PC-9 (cell line): ENCODE measurements around the gene EXT2. TPM values are rescaled to one million over a fixed set of nuclear protein-coding genes. Genes with fewer than 3 reads are reported as not detected.
A peak's percentile ranks its signal among the peaks of the same experiment; 100 is the strongest.

ENCODE experiments used
- BruUV-seq: library from RNA; stranded (reverse); fragments of 400-500 nt; replicated peaks from 2 replicates; lab custom pipeline; 2021; lab: Mats Ljungman, UMichigan
- CTCF ChIA-PET: fragments of 300-600 bp; sonication (Branson Sonifier 250); formaldehyde crosslinking; loops from one replicate; lab custom pipeline; 2022; ENCODE audit warnings: antibody characterized with exemption; lab: Charles Lee
- POLR2A ChIA-PET: fragments of 300-600 bp; sonication (Branson Sonifier 250); formaldehyde crosslinking; loops from one replicate; lab custom pipeline; 2022; ENCODE audit warnings: antibody characterized with exemption; ENCODE audit not compliant: unreplicated experiment; lab: Charles Lee
- DNase-seq, 2 experiments: peaks; one replicate each; pipeline versions ENCODE4 v3.0.0 to v3.0.0-alpha.2; 2015 to 2022; ENCODE audit warnings: mixed read lengths in 1 of 2
- H2AFZ ChIP-seq: fragments of 200-600 bp; sonication (generic); 2 replicates; pipeline ENCODE4 v1.8.1; 2017; ENCODE audit warnings: antibody characterized with exemption
- H3F3A ChIP-seq: fragments of 200-600 bp; sonication (generic); 2 replicates; pipeline ENCODE4 v1.8.1; 2017; ENCODE audit warnings: antibody characterized with exemption, mild to moderate bottlenecking, low read depth; ENCODE audit not compliant: insufficient read depth
- H3K27ac ChIP-seq: fragments of 200-600 bp; sonication (generic); 2 replicates; pipeline ENCODE4 v1.6.1; 2016; ENCODE audit warnings: mixed run types
- H3K27me3 ChIP-seq: fragments of 200-600 bp; sonication (generic); 2 replicates; pipeline ENCODE4 v1.6.1; 2016; ENCODE audit warnings: low read depth, mixed run types; ENCODE audit not compliant: insufficient read depth
- H3K36me3 ChIP-seq: fragments of 200-600 bp; sonication (generic); 2 replicates; pipeline ENCODE4 v1.6.1; 2016; ENCODE audit warnings: low read depth, mixed run types
- H3K4me1 ChIP-seq: fragments of 200-600 bp; sonication (generic); replicated peaks from 2 replicates; pipeline ENCODE4 v1.6.1; 2016; ENCODE audit warnings: mixed run types; ENCODE audit not compliant: insufficient read depth
- H3K4me2 ChIP-seq: fragments of 200-600 bp; sonication (generic); 2 replicates; pipeline ENCODE4 v1.6.1; 2017; ENCODE audit warnings: mixed run types
- H3K4me3 ChIP-seq: fragments of 200-600 bp; sonication (generic); 2 replicates; pipeline ENCODE4 v1.6.1; 2016; ENCODE audit warnings: mixed run types
- H3K79me2 ChIP-seq: fragments of 200-600 bp; sonication (generic); 2 replicates; pipeline ENCODE4 v1.6.1; 2017; ENCODE audit warnings: low read depth, mixed run types
- H3K9me2 ChIP-seq: fragments of 200-600 bp; sonication (generic); 2 replicates; pipeline ENCODE4 v1.8.1; 2017; ENCODE audit warnings: mild to moderate bottlenecking; ENCODE audit not compliant: insufficient read depth
- H3K9me3 ChIP-seq: fragments of 200-600 bp; sonication (generic); 2 replicates; pipeline ENCODE4 v1.8.1; 2016; ENCODE audit warnings: low read depth; ENCODE audit not compliant: insufficient read depth
- H4K20me1 ChIP-seq: fragments of 200-600 bp; sonication (generic); 2 replicates; pipeline ENCODE4 v1.8.1; 2017; ENCODE audit not compliant: insufficient read depth
- EZH2 ChIP-seq: fragments of 200-600 bp; sonication (generic); IDR thresholded peaks from 2 replicates; pipeline ENCODE4 v1.8.0; 2017; ENCODE audit warnings: antibody characterized with exemption, low read depth
- intact Hi-C: fragments of 100-400 bp; cut with micrococcal nuclease; formaldehyde crosslinking; loops from one replicate; pipeline ENCODE4 v1.10.0; 2022; ENCODE audit not compliant: unreplicated experiment
- total RNA-seq: library from RNA; stranded (reverse); gene quantifications from 2 replicates; pipeline ENCODE4 v1.2.3, GENCODE V29; 2021
- TF ChIP-seq, protein P1 (sequence below): fragments of 200-600 bp; sonication (generic); conservative IDR thresholded peaks from 2 replicates; pipeline ENCODE4 v1.6.1; 2017; ENCODE audit warnings: mixed run types, antibody characterized with exemption, mild to moderate bottlenecking, moderate library complexity

The EXT2 gene
- total RNA-seq, 1 experiment from 2014 or later = 72.4 TPM

DNA sequence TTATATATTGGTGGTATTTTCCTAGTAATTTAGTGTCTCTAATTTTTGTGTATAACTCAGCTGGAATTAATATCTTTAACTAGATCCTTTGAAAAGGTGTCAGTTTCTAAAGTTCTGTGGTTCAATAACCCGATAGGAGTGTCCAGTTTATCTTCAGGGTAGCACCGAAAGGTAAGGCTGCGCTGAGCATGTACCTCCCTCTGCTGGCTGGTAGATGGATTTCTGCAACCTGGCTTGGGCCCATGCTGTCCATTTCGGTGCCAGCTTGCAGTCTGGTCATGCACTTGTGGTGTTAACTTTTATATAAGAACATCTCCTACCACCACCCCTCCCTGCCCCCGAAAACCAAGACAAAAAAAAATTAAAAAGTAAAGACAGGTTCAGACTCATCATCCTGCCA is 24.7 kb downstream of the EXT2 start:
- H3K9me2 ChIP-seq = no peaks in the 10 kb centered on the region
- no peak overlapping the region for H2AFZ ChIP-seq
- H3K4me3 ChIP-seq = no peak overlapping the region
- no peak overlapping the region for H3K4me2 ChIP-seq
- no peaks in the 10 kb centered on the region for H3K4me1 ChIP-seq
- TF ChIP-seq, protein P1, sequence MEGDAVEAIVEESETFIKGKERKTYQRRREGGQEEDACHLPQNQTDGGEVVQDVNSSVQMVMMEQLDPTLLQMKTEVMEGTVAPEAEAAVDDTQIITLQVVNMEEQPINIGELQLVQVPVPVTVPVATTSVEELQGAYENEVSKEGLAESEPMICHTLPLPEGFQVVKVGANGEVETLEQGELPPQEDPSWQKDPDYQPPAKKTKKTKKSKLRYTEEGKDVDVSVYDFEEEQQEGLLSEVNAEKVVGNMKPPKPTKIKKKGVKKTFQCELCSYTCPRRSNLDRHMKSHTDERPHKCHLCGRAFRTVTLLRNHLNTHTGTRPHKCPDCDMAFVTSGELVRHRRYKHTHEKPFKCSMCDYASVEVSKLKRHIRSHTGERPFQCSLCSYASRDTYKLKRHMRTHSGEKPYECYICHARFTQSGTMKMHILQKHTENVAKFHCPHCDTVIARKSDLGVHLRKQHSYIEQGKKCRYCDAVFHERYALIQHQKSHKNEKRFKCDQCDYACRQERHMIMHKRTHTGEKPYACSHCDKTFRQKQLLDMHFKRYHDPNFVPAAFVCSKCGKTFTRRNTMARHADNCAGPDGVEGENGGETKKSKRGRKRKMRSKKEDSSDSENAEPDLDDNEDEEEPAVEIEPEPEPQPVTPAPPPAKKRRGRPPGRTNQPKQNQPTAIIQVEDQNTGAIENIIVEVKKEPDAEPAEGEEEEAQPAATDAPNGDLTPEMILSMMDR = peak; percentile 47
- no peak for TF ChIP-seq EZH2
- no peaks in the 10 kb centered on the region for H3K9me3 ChIP-seq
- intact Hi-C loops = no loop called here
- BruUV-seq = no TSS peak
- 0 out of 2 replicates have a peak, but pooled peaks cover 5% of the 10 kb centered on the region for H3K36me3 ChIP-seq
- ChIA-PET POLR2A (interaction anchor here (0.5 kb wide), 1 partner anchor 36 kb away, joined by 3 read pairs; no protein-coding TSS in a partner anchor), CTCF (no interaction called here)
- no peak overlapping the region for H3K27ac ChIP-seq
- no peaks in the 10 kb centered on the region for H4K20me1 ChIP-seq
- H3K79me2 ChIP-seq = no peaks in the 10 kb centered on the region
- H3F3A ChIP-seq = no peaks in the 10 kb centered on the region
- H3K27me3 ChIP-seq = no peaks in the 10 kb centered on the region
- DNase-seq = no peak

DNA sequence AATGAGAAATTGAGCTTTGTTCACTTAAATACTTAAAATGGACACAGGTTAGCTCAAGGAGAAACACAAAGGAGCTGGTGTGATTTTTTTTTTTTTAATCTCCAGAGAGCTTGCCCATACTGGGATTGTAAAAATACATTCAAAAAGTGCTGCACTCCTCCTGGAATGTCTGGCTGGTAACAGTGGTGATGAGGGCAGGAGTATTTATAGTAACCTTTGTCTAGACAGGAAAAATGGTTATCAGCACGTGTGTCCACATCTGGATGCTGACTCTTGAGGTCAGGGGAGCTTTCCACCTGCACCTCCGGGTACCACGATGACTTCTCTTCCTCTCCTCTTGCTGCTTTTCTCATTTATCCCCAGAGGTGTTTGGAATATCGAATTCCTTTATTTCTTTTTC is 30.1 kb downstream of the EXT2 start:
- DNase-seq = no peak
- Histone ChIP-seq H3K9me3 (no peaks in the 10 kb centered on the region), H3K4me2 (no peak overlapping the region), H3K4me1 (no peaks in the 10 kb centered on the region), H3K36me3 (peaks cover 15% of the 10 kb centered on the region; the same call in 1 of the 2 replicates), H3K79me2 (no peaks in the 10 kb centered on the region), H3K4me3 (no peak overlapping the region), H4K20me1 (no peaks in the 10 kb centered on the region), H3K27ac (no peak overlapping the region), H2AFZ (no peak overlapping the region), H3F3A (no peaks in the 10 kb centered on the region), H3K27me3 (no peaks in the 10 kb centered on the region), H3K9me2 (no peaks in the 10 kb centered on the region)
- BruUV-seq = no TSS peak
- CTCF ChIA-PET = no interaction called here
- TF ChIP-seq EZH2 = no peak
- POLR2A ChIA-PET = no interaction called here
- intact Hi-C loops = no loop called here

DNA sequence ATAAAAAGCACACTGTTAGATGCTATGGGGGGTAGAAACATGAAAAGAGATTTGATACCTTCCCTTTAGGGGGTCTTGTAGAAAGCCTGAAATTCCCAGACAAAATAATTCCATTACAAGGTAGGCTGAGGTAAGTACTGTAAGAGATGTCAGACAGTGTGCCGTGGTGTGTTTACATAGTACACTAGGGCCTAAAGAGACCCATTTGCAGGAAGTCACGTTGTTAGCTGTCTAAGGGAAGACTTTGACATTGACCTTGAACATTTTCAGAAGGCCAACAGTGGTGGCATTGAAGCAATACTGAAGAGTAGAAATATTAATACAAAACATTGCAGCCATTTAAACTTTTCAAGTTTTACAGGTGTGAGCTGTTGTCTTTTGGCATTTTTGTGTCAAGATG is 30.8 kb downstream of the EXT2 start:
- no peak for TF ChIP-seq EZH2
- TF ChIP-seq, protein P1 = no peak
- ChIA-PET CTCF (no interaction called here), POLR2A (interaction anchor here (0.6 kb wide), 1 partner anchor 454 kb away, joined by 3 read pairs; no protein-coding TSS in a partner anchor)
- H3K27me3 ChIP-seq = no peaks in the 10 kb centered on the region
- no peaks in the 10 kb centered on the region for H4K20me1 ChIP-seq
- no peaks in the 10 kb centered on the region for H3K4me1 ChIP-seq
- H3K36me3 ChIP-seq = peaks cover 15% of the 10 kb centered on the region; the same call in 1 of the 2 replicates
- no peaks in the 10 kb centered on the region for H3K9me3 ChIP-seq
- no peak overlapping the region for H3K4me3 ChIP-seq
- H2AFZ ChIP-seq = no peak overlapping the region
- no peak for DNase-seq
- H3K27ac ChIP-seq = no peak overlapping the region
- no peaks in the 10 kb centered on the region for H3F3A ChIP-seq
- H3K9me2 ChIP-seq = no peaks in the 10 kb centered on the region
- H3K4me2 ChIP-seq = no peak overlapping the region
- H3K79me2 ChIP-seq = no peaks in the 10 kb centered on the region
- intact Hi-C loops = no loop called here
- BruUV-seq = no TSS peak

DNA sequence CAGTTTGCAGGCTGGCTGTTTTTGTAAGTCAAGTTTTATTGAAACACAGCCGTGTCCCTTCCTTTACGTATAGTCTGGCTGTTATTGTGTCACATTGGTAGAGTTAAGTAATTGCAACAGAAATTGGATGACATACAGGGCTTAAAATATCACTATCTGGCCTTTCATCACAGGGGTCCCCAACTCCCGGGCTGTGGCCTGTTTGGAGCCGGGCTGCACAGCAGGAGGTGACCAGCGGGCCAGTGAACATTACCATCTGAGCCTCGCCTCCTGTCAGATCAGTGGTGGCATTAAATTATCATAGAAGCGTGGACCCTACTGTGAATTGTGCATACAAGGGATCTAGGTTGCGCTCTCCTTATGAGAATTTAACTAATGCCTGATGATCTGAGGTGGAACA is 31.7 kb downstream of the EXT2 start:
- ChIA-PET CTCF (no interaction called here), POLR2A (no interaction called here)
- Histone ChIP-seq H3K27me3 (no peaks in the 10 kb centered on the region), H3K79me2 (no peaks in the 10 kb centered on the region), H3K9me3 (no peaks in the 10 kb centered on the region), H3K4me1 (no peaks in the 10 kb centered on the region), H3K36me3 (peaks cover 15% of the 10 kb centered on the region; the same call in 1 of the 2 replicates), H3K4me2 (no peak overlapping the region), H3K4me3 (no peak overlapping the region), H3K9me2 (no peaks in the 10 kb centered on the region), H2AFZ (no peak overlapping the region), H4K20me1 (no peaks in the 10 kb centered on the region), H3F3A (no peaks in the 10 kb centered on the region), H3K27ac (no peak overlapping the region)
- DNase-seq = no peak
- no TSS peak for BruUV-seq
- intact Hi-C loops = no loop called here
- no peak for TF ChIP-seq EZH2
- TF ChIP-seq, protein P1 = no peak
